H9 (cell line): ENCODE results near the gene CAPN9. TPM values are rescaled to one million over a fixed set of nuclear protein-coding genes. Genes with fewer than 3 reads are reported as not detected.

Source experiments
- DNase-seq: peaks from one replicate; pipeline ENCODE4 v3.0.0-alpha.2; 2017
- H2AFZ ChIP-seq: one replicate; pipeline ENCODE4 v1.6.1; 2013; ENCODE audit warnings: mild to moderate bottlenecking, low read length, control low read depth, moderate library complexity
- H2AK5ac ChIP-seq: 2 replicates; pipeline ENCODE4 v1.6.1; 2013; ENCODE audit warnings: low read length, control low read depth, mixed read lengths; ENCODE audit not compliant: insufficient read length
- H2BK120ac ChIP-seq: one replicate; pipeline ENCODE4 v1.6.1; 2013; ENCODE audit warnings: low read depth, mild to moderate bottlenecking, low read length, control low read depth, inconsistent platforms; ENCODE audit not compliant: poor library complexity, severe bottlenecking
- H2BK12ac ChIP-seq: 2 replicates; pipeline ENCODE4 v1.6.1; 2013; ENCODE audit warnings: low read length, control low read depth, mixed read lengths, low read depth; ENCODE audit not compliant: insufficient read length
- H2BK15ac ChIP-seq: 2 replicates; pipeline ENCODE4 v1.6.1; 2013; ENCODE audit warnings: low read depth, low read length, control low read depth
- H2BK20ac ChIP-seq: one replicate; pipeline ENCODE4 v1.6.1; 2013; ENCODE audit warnings: low read depth, mild to moderate bottlenecking, low read length, control low read depth, inconsistent platforms; ENCODE audit not compliant: poor library complexity, severe bottlenecking
- H2BK5ac ChIP-seq: 2 replicates; pipeline ENCODE4 v1.6.1; 2013; ENCODE audit warnings: low read length, control low read depth, mixed read lengths; ENCODE audit not compliant: insufficient read length
- H3K14ac ChIP-seq: 2 replicates; pipeline ENCODE4 v1.6.1; 2013; ENCODE audit warnings: low read length, control low read depth; ENCODE audit not compliant: insufficient read depth
- H3K18ac ChIP-seq: 2 replicates; pipeline ENCODE4 v1.6.1; 2013; ENCODE audit warnings: low read depth, mild to moderate bottlenecking, mixed read lengths, low read length, control low read depth; ENCODE audit not compliant: insufficient read length
- H3K23ac ChIP-seq: 2 replicates; pipeline ENCODE4 v1.6.1; 2013; ENCODE audit warnings: low read length, control low read depth, mixed read lengths, low read depth; ENCODE audit not compliant: insufficient read length
- H3K23me2 ChIP-seq: 2 replicates; pipeline ENCODE4 v1.6.1; 2013; ENCODE audit warnings: low read depth, mild to moderate bottlenecking, mixed read lengths, low read length, control low read depth; ENCODE audit not compliant: insufficient read length, poor library complexity, severe bottlenecking
- H3K27ac ChIP-seq: 2 replicates; pipeline ENCODE4 v1.5.1; 2013; ENCODE audit warnings: low read length, control low read depth, mixed read lengths, low read depth; ENCODE audit not compliant: insufficient read length
- H3K27me3 ChIP-seq: 2 replicates; pipeline ENCODE4 v1.6.1; 2013; ENCODE audit warnings: low read length, control low read depth, inconsistent platforms; ENCODE audit not compliant: insufficient read depth
- H3K4ac ChIP-seq: 2 replicates; pipeline ENCODE4 v1.6.1; 2013; ENCODE audit warnings: low read depth, mild to moderate bottlenecking, control low read depth, inconsistent platforms, low read length, moderate library complexity
- H3K4me1 ChIP-seq: 2 replicates; pipeline ENCODE4 v1.6.1; 2013; ENCODE audit warnings: low read length, control low read depth, inconsistent platforms; ENCODE audit not compliant: insufficient read depth
- H3K4me2 ChIP-seq: 2 replicates; pipeline ENCODE4 v1.6.1; 2013; ENCODE audit warnings: low read length, control low read depth, mixed read lengths; ENCODE audit not compliant: insufficient read length, insufficient read depth
- H3K56ac ChIP-seq: 2 replicates; pipeline ENCODE4 v1.6.1; 2013; ENCODE audit warnings: low read depth, mild to moderate bottlenecking, mixed read lengths, low read length, control low read depth; ENCODE audit not compliant: insufficient read length
- H3K79me1 ChIP-seq: 2 replicates; pipeline ENCODE4 v1.6.1; 2013; ENCODE audit warnings: low read depth, mild to moderate bottlenecking, moderate library complexity, low read length, control low read depth, inconsistent platforms; ENCODE audit not compliant: insufficient read depth, poor library complexity, severe bottlenecking
- H3K79me2 ChIP-seq: 2 replicates; pipeline ENCODE4 v1.6.1; 2013; ENCODE audit warnings: low read length, control low read depth, inconsistent platforms; ENCODE audit not compliant: insufficient read depth
- H3K9ac ChIP-seq: 2 replicates; pipeline ENCODE4 v1.6.1; 2013; ENCODE audit warnings: low read length, control low read depth, mixed read lengths; ENCODE audit not compliant: insufficient read length; ENCODE audit errors: extremely low read depth
- H3K9me3 ChIP-seq: one replicate; pipeline ENCODE4 v1.6.1; 2013; ENCODE audit warnings: low read depth, low read length, inconsistent platforms; ENCODE audit not compliant: control insufficient read depth
- H3T11ph ChIP-seq: one replicate; pipeline ENCODE4 v1.6.1; 2013; ENCODE audit warnings: mild to moderate bottlenecking, low read length, control low read depth, inconsistent platforms
- H4K20me1 ChIP-seq: one replicate; pipeline ENCODE4 v1.6.1; 2013; ENCODE audit not compliant: control insufficient read depth, insufficient read length, insufficient read depth
- H4K5ac ChIP-seq: 2 replicates; pipeline ENCODE4 v1.6.1; 2013; ENCODE audit warnings: low read depth, mild to moderate bottlenecking, mixed read lengths, low read length, control low read depth; ENCODE audit not compliant: insufficient read length
- H4K8ac ChIP-seq: replicated peaks from 2 replicates; pipeline ENCODE4 v1.6.1; 2013; ENCODE audit warnings: low read length, control low read depth, mixed read lengths, low read depth; ENCODE audit not compliant: insufficient read length
- H4K91ac ChIP-seq: 2 replicates; pipeline ENCODE4 v1.6.1; 2013; ENCODE audit warnings: low read depth, mild to moderate bottlenecking, moderate library complexity, mixed read lengths, low read length, control low read depth; ENCODE audit not compliant: insufficient read length
- H3K27ac Mint-ChIP-seq, 3 experiments: 2 replicates in 2 of 3; 3 replicates in 1 of 3; pipeline ENCODE4 v1.8.0; 2020 to 2021; ENCODE audit warnings: mixed read lengths in 3 of 3, mild to moderate bottlenecking in 1 of 3, moderate library complexity in 1 of 3
- H3K27me3 Mint-ChIP-seq: 2 replicates; pipeline ENCODE4 v1.8.0; 2021; ENCODE audit warnings: low read depth, mild to moderate bottlenecking, moderate library complexity, mixed read lengths
- H3K36me3 Mint-ChIP-seq, 3 experiments: 2 replicates in 2 of 3; 3 replicates in 1 of 3; pipeline ENCODE4 v1.8.0; 2020 to 2021; ENCODE audit warnings: low read depth in 3 of 3, mixed read lengths in 3 of 3; ENCODE audit not compliant: insufficient read depth in 1 of 3
- H3K4me1 Mint-ChIP-seq, 2 experiments: 2 replicates each; pipeline ENCODE4 v1.8.0; 2020; ENCODE audit warnings: mixed read lengths in 2 of 2
- H3K4me3 Mint-ChIP-seq, 2 experiments: 2 replicates in 1 of 2; 3 replicates in 1 of 2; pipeline ENCODE4 v1.8.0; 2020 to 2021; ENCODE audit warnings: mild to moderate bottlenecking in 2 of 2, mixed read lengths in 2 of 2, moderate library complexity in 1 of 2
- H3K9me3 Mint-ChIP-seq, 2 experiments: 2 replicates in 1 of 2; 3 replicates in 1 of 2; pipeline ENCODE4 v1.8.0; 2020; ENCODE audit warnings: mild to moderate bottlenecking in 2 of 2, mixed read lengths in 2 of 2, moderate library complexity in 1 of 2
- WGBS: extraction: QIAGEN DNeasy Blood & Tissue Kit; methylation state at CpG from one replicate; pipeline ENCODE4 v1.1.7; 2013; ENCODE audit warnings: missing lambda C conversion rate, low lambda C conversion rate, mixed read lengths; ENCODE audit not compliant: insufficient read length; ENCODE audit errors: extremely low coverage; 5-methylcytosine and 5-hydroxymethylcytosine counted together
- total RNA-seq: library from RNA; stranded (reverse); gene quantifications from 2 replicates; pipeline ENCODE4 v1.2.1, GENCODE V29; 2021
- TF ChIP-seq, protein P1 (sequence below): fragments of 200-600 bp; sonication (generic); conservative IDR thresholded peaks from 3 replicates; pipeline ENCODE4 v1.8.0; 2021; ENCODE audit warnings: antibody characterized with exemption, mild to moderate bottlenecking

The CAPN9 gene
- total RNA-seq, 1 experiment from 2014 or later: 0.22 TPM

DNA sequence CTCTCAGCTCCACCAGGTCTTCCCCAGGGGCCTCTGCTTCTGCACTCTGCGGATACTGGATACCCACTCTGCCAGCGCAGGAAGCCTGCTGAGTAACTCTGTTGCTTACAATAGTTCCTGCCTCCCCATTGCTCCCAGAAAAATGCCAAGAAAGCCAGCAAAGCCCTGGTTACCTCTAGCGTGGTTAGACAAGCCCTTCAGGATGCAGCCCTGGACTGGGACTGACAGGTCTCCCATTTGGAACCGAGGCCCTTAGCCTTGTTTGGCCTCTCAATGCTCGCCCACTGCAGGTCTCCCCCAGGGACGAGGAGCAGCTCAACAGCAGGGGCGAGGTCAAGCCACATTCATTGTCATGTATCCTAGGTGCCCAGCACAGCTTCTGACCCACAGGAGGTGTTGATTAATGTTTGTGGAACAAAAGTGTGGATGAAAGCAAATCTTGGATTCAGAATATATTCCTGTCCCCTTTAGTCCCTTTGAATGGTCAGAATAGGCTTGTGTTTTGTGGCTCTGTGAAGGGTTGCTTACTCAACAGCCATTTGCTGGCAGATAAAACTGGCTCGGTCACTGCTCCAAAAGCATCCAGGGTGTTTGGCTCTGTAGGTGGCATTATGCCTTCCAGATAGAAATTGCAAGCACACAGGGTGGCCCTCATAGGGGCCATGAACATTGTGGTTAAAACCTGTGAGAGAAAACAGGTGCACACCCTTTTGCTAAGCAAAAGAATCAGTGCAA is 62.2 kb downstream of the CAPN9 start:
- H3K9ac ChIP-seq: no peak overlapping the region
- H2BK20ac ChIP-seq: no peak overlapping the region
- H3K79me1 ChIP-seq: no peaks in the 10 kb centered on the region
- no peak overlapping the region for H3T11ph ChIP-seq
- peaks cover 0 to 6% (median 0%) of the 10 kb centered on the region in 3 experiments; a peak in 2 of 7 replicates for H3K36me3 Mint-ChIP-seq
- no peaks in the 10 kb centered on the region; the same call in 1 of the 2 replicates for H3K27me3 ChIP-seq
- no peaks in the 10 kb centered on the region for H3K4me1 ChIP-seq
- no peak overlapping the region for H2BK15ac ChIP-seq
- no peak overlapping the region for H2BK12ac ChIP-seq
- H4K20me1 ChIP-seq: no peaks in the 10 kb centered on the region
- H3K27ac Mint-ChIP-seq: peak overlapping the region in 1 of 3 experiments; percentile 21; a peak in 1 of 7 replicates
- DNase-seq: no peak
- TF ChIP-seq, protein P1, sequence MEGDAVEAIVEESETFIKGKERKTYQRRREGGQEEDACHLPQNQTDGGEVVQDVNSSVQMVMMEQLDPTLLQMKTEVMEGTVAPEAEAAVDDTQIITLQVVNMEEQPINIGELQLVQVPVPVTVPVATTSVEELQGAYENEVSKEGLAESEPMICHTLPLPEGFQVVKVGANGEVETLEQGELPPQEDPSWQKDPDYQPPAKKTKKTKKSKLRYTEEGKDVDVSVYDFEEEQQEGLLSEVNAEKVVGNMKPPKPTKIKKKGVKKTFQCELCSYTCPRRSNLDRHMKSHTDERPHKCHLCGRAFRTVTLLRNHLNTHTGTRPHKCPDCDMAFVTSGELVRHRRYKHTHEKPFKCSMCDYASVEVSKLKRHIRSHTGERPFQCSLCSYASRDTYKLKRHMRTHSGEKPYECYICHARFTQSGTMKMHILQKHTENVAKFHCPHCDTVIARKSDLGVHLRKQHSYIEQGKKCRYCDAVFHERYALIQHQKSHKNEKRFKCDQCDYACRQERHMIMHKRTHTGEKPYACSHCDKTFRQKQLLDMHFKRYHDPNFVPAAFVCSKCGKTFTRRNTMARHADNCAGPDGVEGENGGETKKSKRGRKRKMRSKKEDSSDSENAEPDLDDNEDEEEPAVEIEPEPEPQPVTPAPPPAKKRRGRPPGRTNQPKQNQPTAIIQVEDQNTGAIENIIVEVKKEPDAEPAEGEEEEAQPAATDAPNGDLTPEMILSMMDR: no peak
- H2BK5ac ChIP-seq: no peak overlapping the region
- H4K91ac ChIP-seq: no peak overlapping the region
- H3K56ac ChIP-seq: no peak overlapping the region
- H2AFZ ChIP-seq: no peak overlapping the region
- H3K4me1 Mint-ChIP-seq: 0 out of 4 replicates have a peak, but pooled peaks cover 0 to 3% of the 10 kb centered on the region in 2 experiments
- no peaks in the 10 kb centered on the region for H3K9me3 ChIP-seq
- H3K23me2 ChIP-seq: no peaks in the 10 kb centered on the region
- no peak overlapping the region for H3K4me3 Mint-ChIP-seq
- peaks cover 63% of the 10 kb centered on the region for H3K27me3 Mint-ChIP-seq
- no peaks in the 10 kb centered on the region for H3K79me2 ChIP-seq
- H3K4me2 ChIP-seq: no peak overlapping the region
- H4K5ac ChIP-seq: no peak overlapping the region
- H3K4ac ChIP-seq: no peak overlapping the region
- no peak overlapping the region for H3K27ac ChIP-seq
- no peak overlapping the region for H3K23ac ChIP-seq
- no peak overlapping the region for H3K18ac ChIP-seq
- H2BK120ac ChIP-seq: no peak overlapping the region
- WGBS: no CpG with 5 or more reads among the region's 8 CpGs
- H3K9me3 Mint-ChIP-seq: peaks cover 12 to 13% of the 10 kb centered on the region in 2 experiments
- no peak overlapping the region for H2AK5ac ChIP-seq
- no peak overlapping the region for H4K8ac ChIP-seq
- H3K14ac ChIP-seq: no peak overlapping the region
